K562 (cell line): ENCODE measurements around the gene TMEM60. TPM values are rescaled to one million over a fixed set of nuclear protein-coding genes. Genes with fewer than 3 reads are reported as not detected.
A peak's percentile ranks its signal among the peaks of the same experiment; 100 is the strongest.

Source experiments
- ATAC-seq: fragments of 200-7000 bp; cut with Tn5 transposase; 3 replicates; pipeline ENCODE4 v1.9.1; 2020; ENCODE audit warnings: moderate library complexity
- BruUV-seq: library from RNA; stranded (reverse); fragments of 400-500 nt; replicated peaks from 2 replicates; lab custom pipeline; 2021; lab: Mats Ljungman, UMichigan
- CTCF ChIA-PET: fragments of 300-600 bp; formaldehyde crosslinking; extraction: SDS; loops from one replicate; lab custom pipeline; 2021; ENCODE audit warnings: low intra/inter-chr PET ratio; lab: Yijun Ruan, JAX
- POLR2A ChIA-PET: fragments of 300-600, 350-650 bp; sonication (Branson Sonifier 250); formaldehyde crosslinking; extraction: SDS; loops from one replicate; lab custom pipeline; 2021; ENCODE audit warnings: antibody characterized with exemption, inconsistent platforms; lab: Yijun Ruan, JAX
- DNase-seq, 4 experiments: peaks; one replicate each; pipeline versions ENCODE4 v3.0.0 to v3.0.0-alpha.2; 2011 to 2018; ENCODE audit warnings: low spot score in 3 of 4, mixed read lengths in 3 of 4; ENCODE audit errors: extremely low read depth in 1 of 4
- FAIRE-seq: peaks from 2 replicates; lab custom pipeline; 2011; peaks lifted over from hg19 to GRCh38; lab: Jason Lieb, UNC
- H2AFZ ChIP-seq: 2 replicates; pipeline ENCODE4 v1.6.0; 2011; ENCODE audit warnings: low read depth, low read length, control low read depth, inconsistent platforms
- H3K27ac ChIP-seq: fragments of 200-600 bp; 3 replicates; pipeline ENCODE4 v1.8.0; 2011; ENCODE audit warnings: low read depth, mild to moderate bottlenecking, control low read depth, inconsistent platforms, low read length, moderate library complexity, mixed read lengths; ENCODE audit errors: extremely low read depth
- H3K27me3 ChIP-seq, 2 experiments: fragments of 300-600 bp in 1 of 2; 2 replicates in 1 of 2; 3 replicates in 1 of 2; pipeline versions ENCODE4 v1.6.0 to v1.8.0; 2011; ENCODE audit warnings: inconsistent platforms in 2 of 2, low read length in 2 of 2, mild to moderate bottlenecking in 1 of 2, mixed read lengths in 1 of 2, moderate library complexity in 1 of 2; ENCODE audit not compliant: control insufficient read depth in 2 of 2, insufficient read depth in 2 of 2
- H3K36me3 ChIP-seq: fragments of 300-600 bp; 3 replicates; pipeline ENCODE4 v1.8.0; 2011; ENCODE audit warnings: mild to moderate bottlenecking, low read length, inconsistent platforms; ENCODE audit not compliant: control insufficient read depth, insufficient read depth
- H3K4me1 ChIP-seq, 2 experiments: fragments of 200-600 bp in 1 of 2; replicated peaks in 1 of 2; 2 replicates in 1 of 2; 3 replicates in 1 of 2; pipeline versions ENCODE4 v1.5.1 to v1.8.0; 2011; ENCODE audit warnings: inconsistent platforms in 2 of 2, low read length in 2 of 2, mild to moderate bottlenecking in 1 of 2, mixed read lengths in 1 of 2, moderate library complexity in 1 of 2; ENCODE audit not compliant: control insufficient read depth in 2 of 2, insufficient read depth in 2 of 2
- H3K4me2 ChIP-seq: 2 replicates; pipeline ENCODE4 v1.6.1; 2011; ENCODE audit warnings: low read length, control low read depth, inconsistent platforms, mixed read lengths; ENCODE audit not compliant: insufficient read depth
- H3K4me3 ChIP-seq: fragments of 200-600 bp; sonication (generic), shearing (Covaris generic); 2 replicates; pipeline ENCODE4 v1.5.1; 2016; ENCODE audit warnings: control low read depth, inconsistent platforms
- H3K79me2 ChIP-seq: fragments of 200-600 bp; 3 replicates; pipeline ENCODE4 v1.8.0; 2011; ENCODE audit warnings: low read length, inconsistent platforms; ENCODE audit not compliant: control insufficient read depth, insufficient read depth
- H3K9ac ChIP-seq, 2 experiments: 2 replicates each; pipeline versions ENCODE4 v1.6.0 to v1.6.1; 2011; ENCODE audit warnings: low read depth in 2 of 2, low read length in 2 of 2, control low read depth in 1 of 2, inconsistent platforms in 1 of 2, mild to moderate bottlenecking in 1 of 2, mixed read lengths in 1 of 2; ENCODE audit not compliant: insufficient read depth in 1 of 2
- H3K9me1 ChIP-seq: one replicate; pipeline ENCODE4 v1.6.0; 2011; ENCODE audit warnings: inconsistent platforms, mild to moderate bottlenecking, low read length, moderate library complexity; ENCODE audit not compliant: control insufficient read depth, insufficient read depth
- H3K9me3 ChIP-seq: replicated peaks from 2 replicates; pipeline ENCODE4 v1.5.1; 2011; ENCODE audit warnings: low read depth, low read length, inconsistent platforms; ENCODE audit not compliant: control insufficient read depth, insufficient read depth
- H4K20me1 ChIP-seq: replicated peaks from 2 replicates; pipeline ENCODE4 v1.6.1; 2011; ENCODE audit warnings: low read length, inconsistent platforms, mixed read lengths; ENCODE audit not compliant: control insufficient read depth, insufficient read depth
- CHD2 ChIP-seq: IDR thresholded peaks from 2 replicates; pipeline ENCODE4 v1.6.1; 2011; ENCODE audit warnings: low read depth, low read length
- CXXC5 ChIP-seq: fragments of 250-450 bp; sonication (Bioruptor Pico); IDR thresholded peaks from 2 replicates; pipeline ENCODE4 v1.8.0; 2022; ENCODE audit warnings: inconsistent platforms, mild to moderate bottlenecking, moderate library complexity
- DACH1 ChIP-seq: fragments of 450-650 bp; IDR thresholded peaks from 2 replicates; pipeline ENCODE4 v1.6.1; 2018; ENCODE audit not compliant: partially characterized antibody
- HNRNPUL1 ChIP-seq: fragments of 200-400 bp; formaldehyde crosslinking; IDR thresholded peaks from 2 replicates; pipeline ENCODE4 v1.6.1; 2017; ENCODE audit warnings: low read length
- MECOM ChIP-seq: fragments of 250-450 bp; sonication (Bioruptor Pico); IDR thresholded peaks from 2 replicates; pipeline ENCODE4 v1.8.0; 2022; ENCODE audit warnings: inconsistent platforms
- SMARCC2 ChIP-seq: fragments of 450-650 bp; IDR thresholded peaks from 2 replicates; pipeline ENCODE4 v1.6.1; 2017; ENCODE audit warnings: antibody characterized with exemption, moderate library complexity, mild to moderate bottlenecking, low read depth
- ZFP30 ChIP-seq: fragments of 250-450 bp; sonication (Bioruptor Pico); IDR thresholded peaks from 2 replicates; pipeline ENCODE4 v1.8.0; 2022; ENCODE audit warnings: moderate library complexity, mild to moderate bottlenecking, inconsistent platforms, borderline replicate concordance
- ZKSCAN8 ChIP-seq: fragments of 200-800 bp; sonication (Bioruptor generic); IDR thresholded peaks from 2 replicates; pipeline ENCODE4 v1.6.1; 2016; ENCODE audit warnings: missing genetic modification characterization, missing compliant biosample characterization
- ZNF41 ChIP-seq: fragments of 250-450 bp; sonication (Bioruptor Pico); conservative IDR thresholded peaks from 2 replicates; pipeline ENCODE4 v1.4.0; 2020; ENCODE audit warnings: mild to moderate bottlenecking
- WGBS: fragments of 100-300 bp; shearing (Covaris generic); methylation state at CpG from one replicate; pipeline ENCODE4 v1.1.6; 2016; ENCODE audit warnings: low coverage, mixed read lengths; ENCODE audit not compliant: insufficient coverage; ENCODE audit errors: missing lambda C conversion rate; 5-methylcytosine and 5-hydroxymethylcytosine counted together
- in situ Hi-C: fragments of 300-500 bp; cut with MboI; formaldehyde crosslinking; loops from 4 replicates; pipeline ENCODE4 v1.15.0; 2018; ENCODE audit warnings: inconsistent platforms, mixed read lengths
- intact Hi-C: fragments of 100-400 bp; cut with micrococcal nuclease; formaldehyde crosslinking; loops from 2 replicates; pipeline ENCODE4 v1.14.2; 2022
- polyA plus RNA-seq, 8 experiments: library from polyadenylated mRNA; depleted of rRNA in 4 of 8; stranded (reverse) in 5 of 8; unstranded in 3 of 8; fragments of >200 nt; fragmentation: Nextera tagmentation in 2 of 8; fragmentation: Illumina TruSeq in 1 of 8; extraction: Ambion mirVana in 2 of 8; extraction: Trizol in 1 of 8; gene quantifications; 2 replicates each; pipeline versions ENCODE4 v1.2.1 to v1.2.3, GENCODE V29; 2011 to 2014; ENCODE audit warnings: inconsistent platforms in 1 of 8, missing spikeins in 1 of 8
- total RNA-seq, 7 experiments: library from RNA; depleted of rRNA in 6 of 7; stranded (reverse); fragments of >200 nt in 6 of 7; fragmentation: Illumina TruSeq in 2 of 7; extraction: Trizol in 2 of 7; gene quantifications; 2 replicates each; pipeline versions ENCODE4 v1.2.1 to v1.2.3, GENCODE V29; 2011 to 2021; ENCODE audit warnings: low replicate concordance in 1 of 7
- TF ChIP-seq, protein P1 (sequence below): fragments of 450-650 bp; IDR thresholded peaks from one replicate; pipeline ENCODE4 v1.6.1; 2018; ENCODE audit warnings: mild to moderate bottlenecking, moderate library complexity; ENCODE audit not compliant: partially characterized antibody
- TF ChIP-seq, protein P2 (sequence below): fragments of 450-650 bp; formaldehyde crosslinking; IDR thresholded peaks from 2 replicates; pipeline ENCODE4 v1.4.0; 2020; ENCODE audit warnings: mild to moderate bottlenecking, mixed read lengths

The TMEM60 gene
- total and polyA plus RNA-seq, 9 of the 15 experiments (the other 6 are each of a cell fraction or from before 2014, with no cell fraction given) = 12.5 to 140 (median 38.4) TPM

DNA sequence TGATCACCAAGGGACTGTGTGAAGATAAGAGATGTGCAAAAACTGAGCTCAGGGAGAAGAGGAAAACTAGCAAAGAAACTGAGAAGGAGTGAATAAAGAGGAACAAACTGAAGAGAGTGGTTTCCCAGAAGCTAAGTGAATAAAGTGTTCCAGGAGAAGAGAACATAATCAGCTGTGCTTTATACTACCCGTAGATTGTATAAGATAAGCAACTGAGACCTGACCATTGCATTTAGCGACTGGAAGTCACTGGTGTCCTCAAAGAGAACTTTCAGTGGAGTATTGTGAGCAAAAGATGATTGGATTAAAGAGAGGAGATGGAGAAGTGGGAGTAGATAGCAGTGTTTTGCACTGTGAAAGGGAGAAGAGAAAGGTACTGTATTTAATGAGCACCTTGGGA is 14.9 kb upstream of the TMEM60 start:
- CTCF ChIA-PET = no interaction called here
- no peak; the same call in 1 of the 3 replicates for ATAC-seq

DNA sequence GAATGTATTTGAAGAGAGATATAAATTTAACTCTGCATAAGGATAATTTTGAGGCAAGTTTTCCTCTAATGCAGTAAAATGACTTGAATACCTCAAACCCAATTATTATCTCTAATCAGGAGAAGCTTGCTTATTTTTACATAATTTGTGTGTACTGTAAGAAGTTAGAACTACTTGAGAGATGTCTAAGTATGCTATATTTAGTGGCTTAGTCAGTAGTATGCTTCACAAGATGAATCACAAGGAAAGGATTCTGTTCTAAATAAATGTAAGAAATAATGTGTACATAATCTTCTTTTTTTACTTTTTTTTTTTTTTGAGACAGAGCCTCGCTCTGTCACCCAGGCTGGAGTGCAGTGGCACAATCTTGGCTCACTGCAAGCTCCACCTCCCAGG is 14.1 kb upstream of the TMEM60 start:
- 100% methylated on average over 1 of the region's 1 CpG for WGBS
- Histone ChIP-seq H3K4me3 (no peak overlapping the region), H3K27me3 (no peaks in the 10 kb centered on the region), H3K9ac (no peak overlapping the region), H3K36me3 (peaks cover 13% of the 10 kb centered on the region; the same call in 2 of the 3 replicates)
- ATAC-seq (no peak), DNase-seq (no peak)
- POLR2A ChIA-PET = interaction anchor here (1.1 to 1.5 kb wide), 2 partner anchors 11 to 19 kb away, joined by 3 to 4 read pairs; no protein-coding TSS in a partner anchor
- in situ Hi-C loops = no loop called here
- TF ChIP-seq ZFP30 = no peak
- TF ChIP-seq MECOM (CRISPR knock-in tag) = no peak
- TF ChIP-seq, protein P1, sequence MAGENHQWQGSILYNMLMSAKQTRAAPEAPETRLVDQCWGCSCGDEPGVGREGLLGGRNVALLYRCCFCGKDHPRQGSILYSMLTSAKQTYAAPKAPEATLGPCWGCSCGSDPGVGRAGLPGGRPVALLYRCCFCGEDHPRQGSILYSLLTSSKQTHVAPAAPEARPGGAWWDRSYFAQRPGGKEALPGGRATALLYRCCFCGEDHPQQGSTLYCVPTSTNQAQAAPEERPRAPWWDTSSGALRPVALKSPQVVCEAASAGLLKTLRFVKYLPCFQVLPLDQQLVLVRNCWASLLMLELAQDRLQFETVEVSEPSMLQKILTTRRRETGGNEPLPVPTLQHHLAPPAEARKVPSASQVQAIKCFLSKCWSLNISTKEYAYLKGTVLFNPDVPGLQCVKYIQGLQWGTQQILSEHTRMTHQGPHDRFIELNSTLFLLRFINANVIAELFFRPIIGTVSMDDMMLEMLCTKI = no peak
- no peak for TF ChIP-seq HNRNPUL1
- no peak for TF ChIP-seq SMARCC2
- TF ChIP-seq, protein P2, sequence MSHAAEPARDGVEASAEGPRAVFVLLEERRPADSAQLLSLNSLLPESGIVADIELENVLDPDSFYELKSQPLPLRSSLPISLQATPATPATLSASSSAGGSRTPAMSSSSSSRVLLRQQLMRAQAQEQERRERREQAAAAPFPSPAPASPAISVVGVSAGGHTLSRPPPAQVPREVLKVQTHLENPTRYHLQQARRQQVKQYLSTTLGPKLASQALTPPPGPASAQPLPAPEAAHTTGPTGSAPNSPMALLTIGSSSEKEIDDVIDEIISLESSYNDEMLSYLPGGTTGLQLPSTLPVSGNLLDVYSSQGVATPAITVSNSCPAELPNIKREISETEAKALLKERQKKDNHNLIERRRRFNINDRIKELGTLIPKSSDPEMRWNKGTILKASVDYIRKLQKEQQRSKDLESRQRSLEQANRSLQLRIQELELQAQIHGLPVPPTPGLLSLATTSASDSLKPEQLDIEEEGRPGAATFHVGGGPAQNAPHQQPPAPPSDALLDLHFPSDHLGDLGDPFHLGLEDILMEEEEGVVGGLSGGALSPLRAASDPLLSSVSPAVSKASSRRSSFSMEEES (CRISPR knock-in tag) = no peak
- no peak for TF ChIP-seq ZKSCAN8
- TF ChIP-seq CHD2 = no peak
- TF ChIP-seq, all 486 proteins: peak for 0
- H3K4me2 ChIP-seq = no peak overlapping the region
- intact Hi-C loops = no loop called here
- CTCF ChIA-PET = no interaction called here
- no peak for FAIRE-seq
- no peaks in the 10 kb centered on the region for H3K9me3 ChIP-seq
- H4K20me1 ChIP-seq = no peaks in the 10 kb centered on the region
- H3K27ac ChIP-seq = no peak overlapping the region
- H3K4me1 ChIP-seq = peaks cover 0 to 17% of the 10 kb centered on the region in 2 experiments; a peak in 3 of 5 replicates
- no peaks in the 10 kb centered on the region for H3K9me1 ChIP-seq
- H2AFZ ChIP-seq = no peak overlapping the region
- peaks cover 96% of the 10 kb centered on the region for H3K79me2 ChIP-seq
- no TSS peak for BruUV-seq

More for the DNA sequence above, 14.9 kb upstream of the TMEM60 start:
- FAIRE-seq (no peak), DNase-seq (no peak)
- H3K4me1 ChIP-seq = peaks cover 0 to 17% of the 10 kb centered on the region in 2 experiments; a peak in 3 of 5 replicates
- POLR2A ChIA-PET = no interaction called here
- BruUV-seq = no TSS peak
- no peak overlapping the region for H2AFZ ChIP-seq
- H3K27ac ChIP-seq = no peak overlapping the region
- intact Hi-C loops (no loop called here), in situ Hi-C loops (no loop called here)
- no peaks in the 10 kb centered on the region for H3K9me1 ChIP-seq
- H3K4me3 ChIP-seq = no peak overlapping the region
- no peak overlapping the region for H3K9ac ChIP-seq
- H3K36me3 ChIP-seq = peaks cover 17% of the 10 kb centered on the region; the same call in 2 of the 3 replicates
- 6% methylated on average over 2 of the region's 2 CpGs for WGBS
- TF ChIP-seq DACH1 (peak; percentile 20), ZNF41 (CRISPR knock-in tag) (no peak), CXXC5 (CRISPR knock-in tag) (peak; percentile 46)
- H4K20me1 ChIP-seq = no peaks in the 10 kb centered on the region
- no peaks in the 10 kb centered on the region for H3K9me3 ChIP-seq
- peaks cover 94% of the 10 kb centered on the region for H3K79me2 ChIP-seq
- H3K4me2 ChIP-seq = no peak overlapping the region
- H3K27me3 ChIP-seq = no peaks in the 10 kb centered on the region
